Liver (tissue), 9 donors: ENCODE data around the gene TP53I11. TPM values are rescaled to one million over a fixed set of nuclear protein-coding genes. Genes with fewer than 3 reads are reported as not detected.

Experiments
- DNase-seq: peaks from one replicate; pipeline ENCODE4 v3.0.0-alpha.2; 2017; ENCODE audit warnings: low spot score
- H3K27ac ChIP-seq, 2 donors: one replicate each; pipeline ENCODE4 v1.7.0; 2013; ENCODE audit warnings: inconsistent platforms in 2 of 2, low read length in 2 of 2, control low read depth in 1 of 2, low read depth in 1 of 2, mild to moderate bottlenecking in 1 of 2
- H3K27me3 ChIP-seq, 4 donors: one replicate each; pipeline versions ENCODE4 v1.6.1 to v1.7.0; 2013; ENCODE audit warnings: low read length in 3 of 4, inconsistent platforms in 1 of 4, mild to moderate bottlenecking in 1 of 4, moderate library complexity in 1 of 4; ENCODE audit not compliant: control insufficient read depth in 4 of 4, insufficient read depth in 4 of 4
- H3K36me3 ChIP-seq, 4 donors: one replicate each; pipeline versions ENCODE4 v1.6.1 to v1.7.0; 2013; ENCODE audit warnings: low read length in 3 of 4, mild to moderate bottlenecking in 3 of 4, low read depth in 1 of 4, moderate library complexity in 1 of 4; ENCODE audit not compliant: control insufficient read depth in 4 of 4, insufficient read depth in 3 of 4
- H3K4me1 ChIP-seq, 4 donors: one replicate each; pipeline versions ENCODE4 v1.6.1 to v1.7.0; 2013; ENCODE audit warnings: low read length in 3 of 4, mild to moderate bottlenecking in 3 of 4, moderate library complexity in 1 of 4; ENCODE audit not compliant: control insufficient read depth in 4 of 4, insufficient read depth in 4 of 4
- H3K4me3 ChIP-seq, 3 donors: one replicate each; pipeline versions ENCODE4 v1.6.1 to v1.7.0; 2013; ENCODE audit warnings: low read length in 3 of 3, control low read depth in 1 of 3, low read depth in 1 of 3, mild to moderate bottlenecking in 1 of 3
- H3K9ac ChIP-seq, 2 donors: one replicate each; pipeline ENCODE4 v1.7.0; 2013; ENCODE audit warnings: low read length in 2 of 2, mild to moderate bottlenecking in 2 of 2, moderate library complexity in 2 of 2, control low read depth in 1 of 2, low read depth in 1 of 2
- H3K9me3 ChIP-seq, 4 donors: one replicate each; pipeline versions ENCODE4 v1.6.1 to v1.7.0; 2013; ENCODE audit warnings: low read length in 3 of 4; ENCODE audit not compliant: control insufficient read depth in 4 of 4
- EGR1 ChIP-seq, 2 donors: IDR thresholded peaks; 2 replicates each; pipeline ENCODE4 v1.6.1; 2016 to 2018; ENCODE audit warnings: antibody characterized with exemption in 2 of 2, low read depth in 2 of 2
- FOXA1 ChIP-seq: IDR thresholded peaks from 2 replicates; pipeline ENCODE4 v1.6.1; 2016; ENCODE audit warnings: antibody characterized with exemption
- FOXA2 ChIP-seq: IDR thresholded peaks from 2 replicates; pipeline ENCODE4 v1.6.1; 2016; ENCODE audit warnings: antibody characterized with exemption
- GABPA ChIP-seq, 2 donors: IDR thresholded peaks in 1 of 2; conservative IDR thresholded peaks in 1 of 2; 2 replicates each; pipeline ENCODE4 v1.6.1; 2016; ENCODE audit warnings: antibody characterized with exemption in 2 of 2, mild to moderate bottlenecking in 1 of 2, moderate library complexity in 1 of 2
- HNF4A ChIP-seq, 2 donors: conservative IDR thresholded peaks; 2 replicates each; pipeline ENCODE4 v1.6.1; 2016; ENCODE audit warnings: antibody characterized with exemption in 2 of 2, mild to moderate bottlenecking in 2 of 2
- HNF4G ChIP-seq: IDR thresholded peaks from 2 replicates; pipeline ENCODE4 v1.6.1; 2016; ENCODE audit warnings: antibody characterized with exemption
- JUND ChIP-seq, 2 donors: IDR thresholded peaks; 2 replicates each; pipeline ENCODE4 v1.6.1; 2016; ENCODE audit warnings: antibody characterized with exemption in 2 of 2
- NR2F2 ChIP-seq: IDR thresholded peaks from 2 replicates; pipeline ENCODE4 v1.6.1; 2016; ENCODE audit warnings: antibody characterized with exemption
- RAD21 ChIP-seq, 2 donors: IDR thresholded peaks; 2 replicates each; pipeline ENCODE4 v1.6.1; 2016; ENCODE audit warnings: antibody characterized with exemption in 2 of 2, mild to moderate bottlenecking in 2 of 2
- RXRA ChIP-seq, 2 donors: IDR thresholded peaks; 2 replicates each; pipeline ENCODE4 v1.6.1; 2017 to 2018; ENCODE audit warnings: antibody characterized with exemption in 2 of 2, mild to moderate bottlenecking in 1 of 2
- SP1 ChIP-seq: IDR thresholded peaks from 2 replicates; pipeline ENCODE4 v1.6.1; 2018; ENCODE audit warnings: antibody characterized with exemption, mild to moderate bottlenecking
- TAF1 ChIP-seq: conservative IDR thresholded peaks from 2 replicates; pipeline ENCODE4 v1.6.1; 2016; ENCODE audit warnings: antibody characterized with exemption, mild to moderate bottlenecking
- YY1 ChIP-seq: IDR thresholded peaks from 2 replicates; pipeline ENCODE4 v1.6.1; 2016; ENCODE audit warnings: antibody characterized with exemption, mild to moderate bottlenecking
- WGBS: extraction: QIAGEN DNeasy Blood & Tissue Kit; methylation state at CpG from one replicate; pipeline ENCODE4 v1.1.7; 2013; 5-methylcytosine and 5-hydroxymethylcytosine counted together
- polyA plus RNA-seq, 2 donors: library from polyadenylated mRNA; stranded (reverse) in 1 of 2; unstranded in 1 of 2; fragments of 200-250 nt in 1 of 2; fragments of >200 nt in 1 of 2; fragmentation: Nextera tagmentation in 1 of 2; extraction: Ambion mirVana in 1 of 2; gene quantifications; one replicate each; pipeline versions ENCODE4 v1.2.1 to v1.2.3, GENCODE V29; 2013 to 2015
- total RNA-seq, 2 donors: library from RNA; depleted of rRNA; stranded (reverse); fragments of >200 nt; gene quantifications; one replicate each; pipeline ENCODE4 v1.2.3, GENCODE V29; 2014
- TF ChIP-seq, protein P1 (sequence below): IDR thresholded peaks from 2 replicates; pipeline ENCODE4 v1.6.1; 2016; ENCODE audit warnings: antibody characterized with exemption
- TF ChIP-seq, protein P2 (sequence below): IDR thresholded peaks from 2 replicates; pipeline ENCODE4 v1.6.1; 2016; ENCODE audit warnings: antibody characterized with exemption, mild to moderate bottlenecking
- TF ChIP-seq, protein P3 (sequence below): fragments of 150-350 bp; IDR thresholded peaks from 2 replicates; pipeline ENCODE4 v1.5.1; 2017; ENCODE audit warnings: improper control_type of control experiment, low read depth, low read length; ENCODE audit not compliant: missing input control
- TF ChIP-seq, protein P4 (sequence below): IDR thresholded peaks from 2 replicates; pipeline ENCODE4 v1.6.1; 2016; ENCODE audit warnings: antibody characterized with exemption
- TF ChIP-seq, protein P5 (sequence below): IDR thresholded peaks from 2 replicates; pipeline ENCODE4 v1.6.1; 2016; ENCODE audit warnings: antibody characterized with exemption
- donor health status: healthy.
- donor health status: healthy.
- donor health status: healthy.
- donor health status: healthy.
- donor health status: healthy.

TP53I11 gene
- total and polyA plus RNA-seq, 4 donors: 3.6 to 16.0 (median 8.3) TPM

DNA sequence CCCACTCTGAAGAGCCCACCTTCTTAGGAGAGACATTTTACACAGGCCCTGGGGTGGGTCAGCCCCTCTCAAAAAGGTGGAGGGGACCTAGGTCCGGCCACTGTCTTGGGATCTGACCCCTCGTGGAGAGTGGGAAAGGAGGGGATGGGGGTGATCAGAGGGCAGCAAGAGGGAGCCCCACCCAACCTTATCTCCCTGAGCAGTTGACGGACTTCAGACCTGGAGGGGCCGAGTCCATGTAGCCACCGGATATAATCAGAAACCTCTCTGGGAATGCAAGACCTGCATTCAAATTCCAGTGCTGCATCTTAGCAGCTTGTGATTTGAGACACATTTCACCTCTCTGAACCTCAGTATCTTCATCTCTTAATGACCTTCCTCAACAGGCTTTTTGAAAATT lies 44.0 kb downstream of the TP53I11 start:
- H3K27me3 ChIP-seq: no peaks in the 10 kb centered on the region
- no peak overlapping the region for H3K27ac ChIP-seq

More for the DNA sequence above, 44.0 kb downstream of the TP53I11 start:
- WGBS: 54% methylated on average over 5 of the region's 5 CpGs
- Histone ChIP-seq H3K36me3 (no peaks in the 10 kb centered on the region), H3K9me3 (no peaks in the 10 kb centered on the region), H3K4me1 (peaks cover 0 to 2% (median 0%) of the 10 kb centered on the region in 4 donors), H3K4me3 (no peak overlapping the region), H3K9ac (no peak overlapping the region)
- TF ChIP-seq GABPA (IDR thresholded peaks at IDR 0.05 in 1 of 2, conservative IDR thresholded peaks at IDR 0.05 in 1 of 2) (no peak), FOXA1 (no peak), JUND (IDR thresholded peaks at IDR 0.05) (no peak), HNF4G (no peak), TAF1 (no peak), FOXA2 (no peak), NR2F2 (no peak), RAD21 (IDR thresholded peaks at IDR 0.05) (no peak), YY1 (no peak), SP1 (no peak), EGR1 (IDR thresholded peaks at IDR 0.05; ENCODE audit: low read depth in 2 of 2) (no peak), RXRA (IDR thresholded peaks at IDR 0.05) (no peak), HNF4A (conservative IDR thresholded peaks at IDR 0.05) (no peak)
- TF ChIP-seq, protein P1, sequence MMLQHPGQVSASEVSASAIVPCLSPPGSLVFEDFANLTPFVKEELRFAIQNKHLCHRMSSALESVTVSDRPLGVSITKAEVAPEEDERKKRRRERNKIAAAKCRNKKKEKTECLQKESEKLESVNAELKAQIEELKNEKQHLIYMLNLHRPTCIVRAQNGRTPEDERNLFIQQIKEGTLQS: no peak
- TF ChIP-seq, protein P2, sequence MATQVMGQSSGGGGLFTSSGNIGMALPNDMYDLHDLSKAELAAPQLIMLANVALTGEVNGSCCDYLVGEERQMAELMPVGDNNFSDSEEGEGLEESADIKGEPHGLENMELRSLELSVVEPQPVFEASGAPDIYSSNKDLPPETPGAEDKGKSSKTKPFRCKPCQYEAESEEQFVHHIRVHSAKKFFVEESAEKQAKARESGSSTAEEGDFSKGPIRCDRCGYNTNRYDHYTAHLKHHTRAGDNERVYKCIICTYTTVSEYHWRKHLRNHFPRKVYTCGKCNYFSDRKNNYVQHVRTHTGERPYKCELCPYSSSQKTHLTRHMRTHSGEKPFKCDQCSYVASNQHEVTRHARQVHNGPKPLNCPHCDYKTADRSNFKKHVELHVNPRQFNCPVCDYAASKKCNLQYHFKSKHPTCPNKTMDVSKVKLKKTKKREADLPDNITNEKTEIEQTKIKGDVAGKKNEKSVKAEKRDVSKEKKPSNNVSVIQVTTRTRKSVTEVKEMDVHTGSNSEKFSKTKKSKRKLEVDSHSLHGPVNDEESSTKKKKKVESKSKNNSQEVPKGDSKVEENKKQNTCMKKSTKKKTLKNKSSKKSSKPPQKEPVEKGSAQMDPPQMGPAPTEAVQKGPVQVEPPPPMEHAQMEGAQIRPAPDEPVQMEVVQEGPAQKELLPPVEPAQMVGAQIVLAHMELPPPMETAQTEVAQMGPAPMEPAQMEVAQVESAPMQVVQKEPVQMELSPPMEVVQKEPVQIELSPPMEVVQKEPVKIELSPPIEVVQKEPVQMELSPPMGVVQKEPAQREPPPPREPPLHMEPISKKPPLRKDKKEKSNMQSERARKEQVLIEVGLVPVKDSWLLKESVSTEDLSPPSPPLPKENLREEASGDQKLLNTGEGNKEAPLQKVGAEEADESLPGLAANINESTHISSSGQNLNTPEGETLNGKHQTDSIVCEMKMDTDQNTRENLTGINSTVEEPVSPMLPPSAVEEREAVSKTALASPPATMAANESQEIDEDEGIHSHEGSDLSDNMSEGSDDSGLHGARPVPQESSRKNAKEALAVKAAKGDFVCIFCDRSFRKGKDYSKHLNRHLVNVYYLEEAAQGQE: no peak
- TF ChIP-seq, protein P3, sequence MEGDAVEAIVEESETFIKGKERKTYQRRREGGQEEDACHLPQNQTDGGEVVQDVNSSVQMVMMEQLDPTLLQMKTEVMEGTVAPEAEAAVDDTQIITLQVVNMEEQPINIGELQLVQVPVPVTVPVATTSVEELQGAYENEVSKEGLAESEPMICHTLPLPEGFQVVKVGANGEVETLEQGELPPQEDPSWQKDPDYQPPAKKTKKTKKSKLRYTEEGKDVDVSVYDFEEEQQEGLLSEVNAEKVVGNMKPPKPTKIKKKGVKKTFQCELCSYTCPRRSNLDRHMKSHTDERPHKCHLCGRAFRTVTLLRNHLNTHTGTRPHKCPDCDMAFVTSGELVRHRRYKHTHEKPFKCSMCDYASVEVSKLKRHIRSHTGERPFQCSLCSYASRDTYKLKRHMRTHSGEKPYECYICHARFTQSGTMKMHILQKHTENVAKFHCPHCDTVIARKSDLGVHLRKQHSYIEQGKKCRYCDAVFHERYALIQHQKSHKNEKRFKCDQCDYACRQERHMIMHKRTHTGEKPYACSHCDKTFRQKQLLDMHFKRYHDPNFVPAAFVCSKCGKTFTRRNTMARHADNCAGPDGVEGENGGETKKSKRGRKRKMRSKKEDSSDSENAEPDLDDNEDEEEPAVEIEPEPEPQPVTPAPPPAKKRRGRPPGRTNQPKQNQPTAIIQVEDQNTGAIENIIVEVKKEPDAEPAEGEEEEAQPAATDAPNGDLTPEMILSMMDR: no peak
- TF ChIP-seq, protein P4, sequence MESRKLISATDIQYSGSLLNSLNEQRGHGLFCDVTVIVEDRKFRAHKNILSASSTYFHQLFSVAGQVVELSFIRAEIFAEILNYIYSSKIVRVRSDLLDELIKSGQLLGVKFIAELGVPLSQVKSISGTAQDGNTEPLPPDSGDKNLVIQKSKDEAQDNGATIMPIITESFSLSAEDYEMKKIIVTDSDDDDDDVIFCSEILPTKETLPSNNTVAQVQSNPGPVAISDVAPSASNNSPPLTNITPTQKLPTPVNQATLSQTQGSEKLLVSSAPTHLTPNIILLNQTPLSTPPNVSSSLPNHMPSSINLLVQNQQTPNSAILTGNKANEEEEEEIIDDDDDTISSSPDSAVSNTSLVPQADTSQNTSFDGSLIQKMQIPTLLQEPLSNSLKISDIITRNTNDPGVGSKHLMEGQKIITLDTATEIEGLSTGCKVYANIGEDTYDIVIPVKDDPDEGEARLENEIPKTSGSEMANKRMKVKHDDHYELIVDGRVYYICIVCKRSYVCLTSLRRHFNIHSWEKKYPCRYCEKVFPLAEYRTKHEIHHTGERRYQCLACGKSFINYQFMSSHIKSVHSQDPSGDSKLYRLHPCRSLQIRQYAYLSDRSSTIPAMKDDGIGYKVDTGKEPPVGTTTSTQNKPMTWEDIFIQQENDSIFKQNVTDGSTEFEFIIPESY: no peak
- TF ChIP-seq, protein P5, sequence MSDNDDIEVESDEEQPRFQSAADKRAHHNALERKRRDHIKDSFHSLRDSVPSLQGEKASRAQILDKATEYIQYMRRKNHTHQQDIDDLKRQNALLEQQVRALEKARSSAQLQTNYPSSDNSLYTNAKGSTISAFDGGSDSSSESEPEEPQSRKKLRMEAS: no peak
- no peak for DNase-seq
